Measurements from ENCODE around the gene RAB3GAP1.

RAB3GAP1 gene

GRCh38 chr2:135125940-135126339, 73.8 kb downstream of the RAB3GAP1 start:
- no peak for TF ChIP-seq ZBTB7A (IDR thresholded peaks at IDR 0.05; ENCODE audit: low read depth)
- no peak for TF ChIP-seq NFIC (IDR thresholded peaks at IDR 0.05)
- no peak for TF ChIP-seq TAF1 (IDR thresholded peaks at IDR 0.05; ENCODE audit: low read depth)
- no peak for TF ChIP-seq MAX (IDR thresholded peaks at IDR 0.05)
- TF ChIP-seq CREB1 (IDR thresholded peaks at IDR 0.05; ENCODE audit: low read depth): no peak
- TF ChIP-seq TEAD4 (IDR thresholded peaks at IDR 0.05): no peak
- no peak for TF ChIP-seq EP300 (IDR thresholded peaks at IDR 0.05; ENCODE audit: borderline replicate concordance)
- TF ChIP-seq RAD21 (IDR thresholded peaks at IDR 0.05; ENCODE audit: low read depth): no peak
- no peak for TF ChIP-seq REST (IDR thresholded peaks at IDR 0.05; ENCODE audit: low read depth)
- TF ChIP-seq TCF12 (IDR thresholded peaks at IDR 0.05; ENCODE audit: low read depth): no peak
- no peak for TF ChIP-seq FOXM1 (IDR thresholded peaks at IDR 0.05; ENCODE audit: borderline replicate concordance, low read depth)
- no peak for TF ChIP-seq YY1 (IDR thresholded peaks at IDR 0.05; ENCODE audit: low read depth)
- no peak for TF ChIP-seq EGR1 (IDR thresholded peaks at IDR 0.05)
- TF ChIP-seq USF1 (IDR thresholded peaks at IDR 0.05): no peak
- TF ChIP-seq CEBPB (IDR thresholded peaks at IDR 0.05): no peak

- TF ChIP-seq EP300 (IDR thresholded peaks at IDR 0.05; ENCODE audit: borderline replicate concordance) (no peak), TAF1 (IDR thresholded peaks at IDR 0.05; ENCODE audit: low read depth) (no peak), EGR1 (IDR thresholded peaks at IDR 0.05) (no peak), NFIC (IDR thresholded peaks at IDR 0.05) (no peak), FOXM1 (IDR thresholded peaks at IDR 0.05; ENCODE audit: borderline replicate concordance, low read depth) (no peak), YY1 (IDR thresholded peaks at IDR 0.05; ENCODE audit: low read depth) (no peak), TEAD4 (IDR thresholded peaks at IDR 0.05) (no peak), CEBPB (IDR thresholded peaks at IDR 0.05) (no peak), REST (IDR thresholded peaks at IDR 0.05; ENCODE audit: low read depth) (no peak)
Measured at GRCh38 chr2:135130751-135131150, 78.7 kb downstream of the RAB3GAP1 start.

- TF ChIP-seq REST (IDR thresholded peaks at IDR 0.05; ENCODE audit: low read depth) (no peak), MAX (IDR thresholded peaks at IDR 0.05) (no peak), CREB1 (IDR thresholded peaks at IDR 0.05; ENCODE audit: low read depth) (no peak), TAF1 (IDR thresholded peaks at IDR 0.05; ENCODE audit: low read depth) (no peak), CEBPB (IDR thresholded peaks at IDR 0.05) (no peak), NFIC (IDR thresholded peaks at IDR 0.05) (no peak), EP300 (IDR thresholded peaks at IDR 0.05; ENCODE audit: borderline replicate concordance) (no peak), YY1 (IDR thresholded peaks at IDR 0.05; ENCODE audit: low read depth) (no peak), EGR1 (IDR thresholded peaks at IDR 0.05) (no peak), ZBTB7A (IDR thresholded peaks at IDR 0.05; ENCODE audit: low read depth) (no peak), TEAD4 (IDR thresholded peaks at IDR 0.05) (no peak), USF1 (IDR thresholded peaks at IDR 0.05) (no peak), RAD21 (IDR thresholded peaks at IDR 0.05; ENCODE audit: low read depth) (no peak), TCF12 (IDR thresholded peaks at IDR 0.05; ENCODE audit: low read depth) (no peak), FOXM1 (IDR thresholded peaks at IDR 0.05; ENCODE audit: borderline replicate concordance, low read depth) (no peak)
Measured at GRCh38 chr2:135132314-135132713, 80.2 kb downstream of the RAB3GAP1 start.

GRCh38 chr2:135140606-135141005, 88.5 kb downstream of the RAB3GAP1 start:
- TF ChIP-seq MAX (IDR thresholded peaks at IDR 0.05): no peak
- no peak for TF ChIP-seq RAD21 (IDR thresholded peaks at IDR 0.05; ENCODE audit: low read depth)
- no peak for TF ChIP-seq YY1 (IDR thresholded peaks at IDR 0.05; ENCODE audit: low read depth)
- no peak for TF ChIP-seq TEAD4 (IDR thresholded peaks at IDR 0.05)
- TF ChIP-seq CREB1 (IDR thresholded peaks at IDR 0.05; ENCODE audit: low read depth): no peak
- TF ChIP-seq CEBPB (IDR thresholded peaks at IDR 0.05): no peak
- no peak for TF ChIP-seq TAF1 (IDR thresholded peaks at IDR 0.05; ENCODE audit: low read depth)
- TF ChIP-seq REST (IDR thresholded peaks at IDR 0.05; ENCODE audit: low read depth): no peak
- no peak for TF ChIP-seq FOXM1 (IDR thresholded peaks at IDR 0.05; ENCODE audit: borderline replicate concordance, low read depth)
- no peak for TF ChIP-seq EGR1 (IDR thresholded peaks at IDR 0.05)
- no peak for TF ChIP-seq ZBTB7A (IDR thresholded peaks at IDR 0.05; ENCODE audit: low read depth)
- no peak for TF ChIP-seq EP300 (IDR thresholded peaks at IDR 0.05; ENCODE audit: borderline replicate concordance)
